ENCODE results near the gene DOLPP1.

DNA sequence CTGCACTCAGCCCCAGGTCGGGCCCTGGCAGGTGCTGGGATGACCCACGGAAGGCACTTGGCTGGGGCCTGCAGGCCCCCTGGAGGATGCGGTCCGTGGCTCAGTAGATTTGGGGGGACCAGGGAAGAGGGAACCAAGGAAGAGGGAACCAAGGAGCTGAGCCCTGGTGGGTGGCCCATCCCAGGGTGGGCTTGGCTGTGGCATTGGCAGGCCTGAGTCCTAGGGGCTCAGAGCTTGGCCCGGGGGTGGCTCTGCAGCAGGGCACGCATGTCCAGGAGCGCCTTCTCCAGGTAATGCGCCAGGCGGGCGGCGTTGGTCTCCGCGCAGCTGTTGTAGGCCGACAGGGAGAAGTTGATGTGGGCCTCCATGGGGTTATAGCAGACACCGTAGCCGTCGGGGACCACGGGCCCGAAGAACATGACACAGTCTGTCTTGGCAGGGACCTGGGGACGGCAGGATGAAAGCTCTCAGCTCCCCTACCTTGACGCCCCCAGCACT, 14.3 kb downstream of the DOLPP1 start:
- TF ChIP-seq, protein P1, sequence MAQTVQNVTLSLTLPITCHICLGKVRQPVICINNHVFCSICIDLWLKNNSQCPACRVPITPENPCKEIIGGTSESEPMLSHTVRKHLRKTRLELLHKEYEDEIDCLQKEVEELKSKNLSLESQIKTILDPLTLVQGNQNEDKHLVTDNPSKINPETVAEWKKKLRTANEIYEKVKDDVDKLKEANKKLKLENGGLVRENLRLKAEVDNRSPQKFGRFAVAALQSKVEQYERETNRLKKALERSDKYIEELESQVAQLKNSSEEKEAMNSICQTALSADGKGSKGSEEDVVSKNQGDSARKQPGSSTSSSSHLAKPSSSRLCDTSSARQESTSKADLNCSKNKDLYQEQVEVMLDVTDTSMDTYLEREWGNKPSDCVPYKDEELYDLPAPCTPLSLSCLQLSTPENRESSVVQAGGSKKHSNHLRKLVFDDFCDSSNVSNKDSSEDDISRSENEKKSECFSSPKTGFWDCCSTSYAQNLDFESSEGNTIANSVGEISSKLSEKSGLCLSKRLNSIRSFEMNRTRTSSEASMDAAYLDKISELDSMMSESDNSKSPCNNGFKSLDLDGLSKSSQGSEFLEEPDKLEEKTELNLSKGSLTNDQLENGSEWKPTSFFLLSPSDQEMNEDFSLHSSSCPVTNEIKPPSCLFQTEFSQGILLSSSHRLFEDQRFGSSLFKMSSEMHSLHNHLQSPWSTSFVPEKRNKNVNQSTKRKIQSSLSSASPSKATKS (CRISPR knock-in tag; IDR thresholded peaks at IDR 0.05): no peak
- TF ChIP-seq, protein P2, sequence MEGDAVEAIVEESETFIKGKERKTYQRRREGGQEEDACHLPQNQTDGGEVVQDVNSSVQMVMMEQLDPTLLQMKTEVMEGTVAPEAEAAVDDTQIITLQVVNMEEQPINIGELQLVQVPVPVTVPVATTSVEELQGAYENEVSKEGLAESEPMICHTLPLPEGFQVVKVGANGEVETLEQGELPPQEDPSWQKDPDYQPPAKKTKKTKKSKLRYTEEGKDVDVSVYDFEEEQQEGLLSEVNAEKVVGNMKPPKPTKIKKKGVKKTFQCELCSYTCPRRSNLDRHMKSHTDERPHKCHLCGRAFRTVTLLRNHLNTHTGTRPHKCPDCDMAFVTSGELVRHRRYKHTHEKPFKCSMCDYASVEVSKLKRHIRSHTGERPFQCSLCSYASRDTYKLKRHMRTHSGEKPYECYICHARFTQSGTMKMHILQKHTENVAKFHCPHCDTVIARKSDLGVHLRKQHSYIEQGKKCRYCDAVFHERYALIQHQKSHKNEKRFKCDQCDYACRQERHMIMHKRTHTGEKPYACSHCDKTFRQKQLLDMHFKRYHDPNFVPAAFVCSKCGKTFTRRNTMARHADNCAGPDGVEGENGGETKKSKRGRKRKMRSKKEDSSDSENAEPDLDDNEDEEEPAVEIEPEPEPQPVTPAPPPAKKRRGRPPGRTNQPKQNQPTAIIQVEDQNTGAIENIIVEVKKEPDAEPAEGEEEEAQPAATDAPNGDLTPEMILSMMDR (CRISPR knock-in tag; IDR thresholded peaks at IDR 0.05): no peak
- TF ChIP-seq, protein P3, sequence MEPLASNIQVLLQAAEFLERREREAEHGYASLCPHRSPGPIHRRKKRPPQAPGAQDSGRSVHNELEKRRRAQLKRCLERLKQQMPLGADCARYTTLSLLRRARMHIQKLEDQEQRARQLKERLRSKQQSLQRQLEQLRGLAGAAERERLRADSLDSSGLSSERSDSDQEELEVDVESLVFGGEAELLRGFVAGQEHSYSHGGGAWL (CRISPR knock-in tag; IDR thresholded peaks at IDR 0.05): no peak
- TF ChIP-seq, protein P4, sequence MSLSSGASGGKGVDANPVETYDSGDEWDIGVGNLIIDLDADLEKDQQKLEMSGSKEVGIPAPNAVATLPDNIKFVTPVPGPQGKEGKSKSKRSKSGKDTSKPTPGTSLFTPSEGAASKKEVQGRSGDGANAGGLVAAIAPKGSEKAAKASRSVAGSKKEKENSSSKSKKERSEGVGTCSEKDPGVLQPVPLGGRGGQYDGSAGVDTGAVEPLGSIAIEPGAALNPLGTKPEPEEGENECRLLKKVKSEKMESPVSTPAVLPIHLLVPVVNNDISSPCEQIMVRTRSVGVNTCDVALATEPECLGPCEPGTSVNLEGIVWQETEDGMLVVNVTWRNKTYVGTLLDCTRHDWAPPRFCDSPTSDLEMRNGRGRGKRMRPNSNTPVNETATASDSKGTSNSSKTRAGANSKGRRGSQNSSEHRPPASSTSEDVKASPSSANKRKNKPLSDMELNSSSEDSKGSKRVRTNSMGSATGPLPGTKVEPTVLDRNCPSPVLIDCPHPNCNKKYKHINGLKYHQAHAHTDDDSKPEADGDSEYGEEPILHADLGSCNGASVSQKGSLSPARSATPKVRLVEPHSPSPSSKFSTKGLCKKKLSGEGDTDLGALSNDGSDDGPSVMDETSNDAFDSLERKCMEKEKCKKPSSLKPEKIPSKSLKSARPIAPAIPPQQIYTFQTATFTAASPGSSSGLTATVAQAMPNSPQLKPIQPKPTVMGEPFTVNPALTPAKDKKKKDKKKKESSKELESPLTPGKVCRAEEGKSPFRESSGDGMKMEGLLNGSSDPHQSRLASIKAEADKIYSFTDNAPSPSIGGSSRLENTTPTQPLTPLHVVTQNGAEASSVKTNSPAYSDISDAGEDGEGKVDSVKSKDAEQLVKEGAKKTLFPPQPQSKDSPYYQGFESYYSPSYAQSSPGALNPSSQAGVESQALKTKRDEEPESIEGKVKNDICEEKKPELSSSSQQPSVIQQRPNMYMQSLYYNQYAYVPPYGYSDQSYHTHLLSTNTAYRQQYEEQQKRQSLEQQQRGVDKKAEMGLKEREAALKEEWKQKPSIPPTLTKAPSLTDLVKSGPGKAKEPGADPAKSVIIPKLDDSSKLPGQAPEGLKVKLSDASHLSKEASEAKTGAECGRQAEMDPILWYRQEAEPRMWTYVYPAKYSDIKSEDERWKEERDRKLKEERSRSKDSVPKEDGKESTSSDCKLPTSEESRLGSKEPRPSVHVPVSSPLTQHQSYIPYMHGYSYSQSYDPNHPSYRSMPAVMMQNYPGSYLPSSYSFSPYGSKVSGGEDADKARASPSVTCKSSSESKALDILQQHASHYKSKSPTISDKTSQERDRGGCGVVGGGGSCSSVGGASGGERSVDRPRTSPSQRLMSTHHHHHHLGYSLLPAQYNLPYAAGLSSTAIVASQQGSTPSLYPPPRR (CRISPR knock-in tag; IDR thresholded peaks at IDR 0.05; ENCODE audit: borderline replicate concordance): no peak
- TF ChIP-seq GABPA (IDR thresholded peaks at IDR 0.05; ENCODE audit: low read depth, low read length): no peak
- TF ChIP-seq GABPA (CRISPR knock-in tag; IDR thresholded peaks at IDR 0.05; ENCODE audit: low read depth): no peak
- TF ChIP-seq, protein P5, sequence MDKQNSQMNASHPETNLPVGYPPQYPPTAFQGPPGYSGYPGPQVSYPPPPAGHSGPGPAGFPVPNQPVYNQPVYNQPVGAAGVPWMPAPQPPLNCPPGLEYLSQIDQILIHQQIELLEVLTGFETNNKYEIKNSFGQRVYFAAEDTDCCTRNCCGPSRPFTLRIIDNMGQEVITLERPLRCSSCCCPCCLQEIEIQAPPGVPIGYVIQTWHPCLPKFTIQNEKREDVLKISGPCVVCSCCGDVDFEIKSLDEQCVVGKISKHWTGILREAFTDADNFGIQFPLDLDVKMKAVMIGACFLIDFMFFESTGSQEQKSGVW (CRISPR knock-in tag; IDR thresholded peaks at IDR 0.05; ENCODE audit: borderline replicate concordance): no peak
- TF ChIP-seq, protein P6, sequence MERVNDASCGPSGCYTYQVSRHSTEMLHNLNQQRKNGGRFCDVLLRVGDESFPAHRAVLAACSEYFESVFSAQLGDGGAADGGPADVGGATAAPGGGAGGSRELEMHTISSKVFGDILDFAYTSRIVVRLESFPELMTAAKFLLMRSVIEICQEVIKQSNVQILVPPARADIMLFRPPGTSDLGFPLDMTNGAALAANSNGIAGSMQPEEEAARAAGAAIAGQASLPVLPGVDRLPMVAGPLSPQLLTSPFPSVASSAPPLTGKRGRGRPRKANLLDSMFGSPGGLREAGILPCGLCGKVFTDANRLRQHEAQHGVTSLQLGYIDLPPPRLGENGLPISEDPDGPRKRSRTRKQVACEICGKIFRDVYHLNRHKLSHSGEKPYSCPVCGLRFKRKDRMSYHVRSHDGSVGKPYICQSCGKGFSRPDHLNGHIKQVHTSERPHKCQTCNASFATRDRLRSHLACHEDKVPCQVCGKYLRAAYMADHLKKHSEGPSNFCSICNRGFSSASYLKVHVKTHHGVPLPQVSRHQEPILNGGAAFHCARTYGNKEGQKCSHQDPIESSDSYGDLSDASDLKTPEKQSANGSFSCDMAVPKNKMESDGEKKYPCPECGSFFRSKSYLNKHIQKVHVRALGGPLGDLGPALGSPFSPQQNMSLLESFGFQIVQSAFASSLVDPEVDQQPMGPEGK (CRISPR knock-in tag; IDR thresholded peaks at IDR 0.05): no peak
- TF ChIP-seq HDAC2 (CRISPR knock-in tag; IDR thresholded peaks at IDR 0.05): no peak
- TF ChIP-seq MAFK (conservative IDR thresholded peaks at IDR 0.05 in 1 of 2, IDR thresholded peaks at IDR 0.05 in 1 of 2; ENCODE audit: low read length in 2 of 2): no peak
- no peak for TF ChIP-seq ZNF343 (CRISPR knock-in tag; IDR thresholded peaks at IDR 0.05)
- no peak for TF ChIP-seq CC2D1A (CRISPR knock-in tag; IDR thresholded peaks at IDR 0.05)
- no peak for TF ChIP-seq ZNF777 (CRISPR knock-in tag; IDR thresholded peaks at IDR 0.05)
- TF ChIP-seq, protein P7, sequence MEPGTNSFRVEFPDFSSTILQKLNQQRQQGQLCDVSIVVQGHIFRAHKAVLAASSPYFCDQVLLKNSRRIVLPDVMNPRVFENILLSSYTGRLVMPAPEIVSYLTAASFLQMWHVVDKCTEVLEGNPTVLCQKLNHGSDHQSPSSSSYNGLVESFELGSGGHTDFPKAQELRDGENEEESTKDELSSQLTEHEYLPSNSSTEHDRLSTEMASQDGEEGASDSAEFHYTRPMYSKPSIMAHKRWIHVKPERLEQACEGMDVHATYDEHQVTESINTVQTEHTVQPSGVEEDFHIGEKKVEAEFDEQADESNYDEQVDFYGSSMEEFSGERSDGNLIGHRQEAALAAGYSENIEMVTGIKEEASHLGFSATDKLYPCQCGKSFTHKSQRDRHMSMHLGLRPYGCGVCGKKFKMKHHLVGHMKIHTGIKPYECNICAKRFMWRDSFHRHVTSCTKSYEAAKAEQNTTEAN (CRISPR knock-in tag; conservative IDR thresholded peaks at IDR 0.05): no peak
- no peak for TF ChIP-seq HHEX (CRISPR knock-in tag; IDR thresholded peaks at IDR 0.05)

All from HepG2 (cell line).